B cell (primary cell): Measurements from ENCODE around the gene PLEKHG4B. TPM values are rescaled to one million over a fixed set of nuclear protein-coding genes. Genes with fewer than 3 reads are reported as not detected.

Source experiments
- ATAC-seq: fragments of 200-7000 bp; cut with Tn5 transposase; one replicate; pipeline ENCODE4 v1.10.0; 2021; ENCODE audit warnings: low read depth, mild to moderate bottlenecking, moderate number of reproducible peaks, moderate library complexity
- CTCF ChIA-PET: fragments of 350-600 bp; sonication (Branson Sonifier 250); formaldehyde crosslinking; loops from one replicate; lab custom pipeline; 2021; ENCODE audit warnings: antibody characterized with exemption, inconsistent platforms; lab: Charles Lee
- POLR2A ChIA-PET: fragments of 350-600 bp; sonication (Branson Sonifier 250); formaldehyde crosslinking; loops from one replicate; lab custom pipeline; 2021; ENCODE audit warnings: antibody characterized with exemption; lab: Charles Lee
- DNase-seq: peaks from one replicate; pipeline ENCODE4 v3.0.0; 2013
- H2AFZ ChIP-seq: 2 replicates; pipeline ENCODE4 v1.6.1; 2012; ENCODE audit warnings: mild to moderate bottlenecking, low read depth, low read length; ENCODE audit not compliant: insufficient read depth, poor library complexity, severe bottlenecking
- H3K27ac ChIP-seq, 2 donors: 1 replicate in 1 of 2; 2 replicates in 1 of 2; pipeline ENCODE4 v1.5.1; 2012 to 2013; ENCODE audit warnings: low read length in 2 of 2, mild to moderate bottlenecking in 2 of 2, moderate library complexity in 1 of 2
- H3K27me3 ChIP-seq, 4 experiments: fragments of 200-600 bp in 1 of 4; sonication (generic) in 1 of 4; replicated peaks in 1 of 4; 1 replicate in 2 of 4; 2 replicates in 2 of 4; pipeline versions ENCODE4 v1.6.1 to v1.7.0; 2013 to 2016; ENCODE audit warnings: low read length in 3 of 4, mild to moderate bottlenecking in 2 of 4, mixed read lengths in 1 of 4, moderate library complexity in 1 of 4; ENCODE audit not compliant: insufficient read depth in 4 of 4, control insufficient read depth in 3 of 4; ENCODE audit errors: control extremely low read depth in 1 of 4
- H3K36me3 ChIP-seq, 2 experiments: replicated peaks in 1 of 2; 1 replicate in 1 of 2; 2 replicates in 1 of 2; pipeline versions ENCODE4 v1.6.1 to v1.7.1; 2013; ENCODE audit warnings: low read length in 1 of 2; ENCODE audit not compliant: insufficient read depth in 2 of 2, control insufficient read depth in 1 of 2; ENCODE audit errors: control extremely low read depth in 1 of 2, extremely low read depth in 1 of 2
- H3K4me1 ChIP-seq, 2 donors: fragments of 200-600 bp in 1 of 2; sonication (generic) in 1 of 2; 1 replicate in 1 of 2; 2 replicates in 1 of 2; pipeline versions ENCODE4 v1.5.1 to v1.6.1; 2013 to 2017; ENCODE audit warnings: low read length in 2 of 2; ENCODE audit not compliant: control insufficient read depth in 2 of 2, insufficient read depth in 2 of 2
- H3K4me2 ChIP-seq: replicated peaks from 2 replicates; pipeline ENCODE3; 2012; ENCODE audit warnings: mild to moderate bottlenecking, low read depth, low read length; ENCODE audit not compliant: poor library complexity, severe bottlenecking
- H3K4me3 ChIP-seq, 5 experiments: fragments of 200-600 bp in 1 of 5; sonication (generic) in 1 of 5; 1 replicate in 3 of 5; 2 replicates in 2 of 5; pipeline versions ENCODE4 v1.5.1 to v1.7.0; 2011 to 2016; ENCODE audit warnings: low read length in 4 of 5, mild to moderate bottlenecking in 4 of 5, low read depth in 2 of 5, control low read depth in 1 of 5, moderate library complexity in 1 of 5; ENCODE audit not compliant: insufficient read depth in 1 of 5; ENCODE audit errors: control extremely low read depth in 1 of 5, extremely low read depth in 1 of 5
- H3K79me2 ChIP-seq: fragments of 200-600 bp; sonication (generic); one replicate; pipeline ENCODE4 v1.6.0; 2016; ENCODE audit warnings: low read length; ENCODE audit not compliant: control insufficient read depth, insufficient read depth
- H3K9ac ChIP-seq: fragments of 200-600 bp; sonication (generic); 2 replicates; pipeline ENCODE4 v1.6.1; 2017; ENCODE audit warnings: mild to moderate bottlenecking, low read length, moderate library complexity
- H3K9me3 ChIP-seq, 3 donors: one replicate each; pipeline versions ENCODE4 v1.6.1 to v1.7.1; 2013; ENCODE audit warnings: low read length in 2 of 3; ENCODE audit not compliant: control insufficient read depth in 2 of 3, insufficient read depth in 1 of 3; ENCODE audit errors: control extremely low read depth in 1 of 3
- H4K20me1 ChIP-seq: 2 replicates; pipeline ENCODE4 v1.6.0; 2012; ENCODE audit warnings: mild to moderate bottlenecking, low read length; ENCODE audit not compliant: insufficient read depth, control insufficient read depth, poor library complexity, severe bottlenecking
- H3K27ac Mint-ChIP-seq: one replicate; pipeline ENCODE4 v1.8.0; 2021; ENCODE audit warnings: mixed read lengths
- H3K27me3 Mint-ChIP-seq: one replicate; pipeline ENCODE4 v1.8.0; 2021; ENCODE audit warnings: mixed read lengths
- H3K4me1 Mint-ChIP-seq: one replicate; pipeline ENCODE4 v1.8.0; 2021; ENCODE audit warnings: mixed read lengths
- H3K4me3 Mint-ChIP-seq: one replicate; pipeline ENCODE4 v1.8.0; 2021; ENCODE audit warnings: mixed read lengths
- H3K9me3 Mint-ChIP-seq: one replicate; pipeline ENCODE4 v1.8.0; 2022; ENCODE audit warnings: mixed read lengths; ENCODE audit not compliant: insufficient read depth
- CTCF ChIP-seq: fragments of 200-600 bp; IDR thresholded peaks from one replicate; pipeline ENCODE4 v1.8.0; 2022; ENCODE audit warnings: antibody characterized with exemption, mild to moderate bottlenecking
- EZH2 ChIP-seq: IDR thresholded peaks from 2 replicates; pipeline ENCODE4 v1.6.1; 2012; ENCODE audit warnings: borderline replicate concordance, low read depth, mild to moderate bottlenecking, moderate library complexity, low read length; ENCODE audit not compliant: insufficient read depth, poor library complexity, severe bottlenecking
- WGBS: methylation state at CpG from one replicate; pipeline ENCODE4 v1.1.5; 2013; ENCODE audit warnings: missing lambda C conversion rate; ENCODE audit not compliant: insufficient coverage; 5-methylcytosine and 5-hydroxymethylcytosine counted together
- intact Hi-C: fragments of 100-400 bp; cut with micrococcal nuclease; formaldehyde crosslinking; loops from one replicate; pipeline ENCODE4 v1.10.0; 2022
- polyA plus RNA-seq: library from polyadenylated mRNA; depleted of rRNA; stranded (reverse); fragments of >200 nt; gene quantifications from 2 replicates; pipeline ENCODE4 v1.2.3, GENCODE V29; 2012
- total RNA-seq, 2 donors: library from RNA; stranded (reverse); fragments of 120-200 nt in 1 of 2; gene quantifications; 1 replicate in 1 of 2; 2 replicates in 1 of 2; pipeline versions ENCODE4 v1.2.3 to v1.2.4, GENCODE V29; 2013 to 2022

PLEKHG4B gene
- total and polyA plus RNA-seq, 2 donors (not counting 1 experiment from before 2014, with no cell fraction given) = not detected

- WGBS = 100% methylated on average over 4 of the region's 6 CpGs
- H4K20me1 ChIP-seq = no peaks in the 10 kb centered on the region
- DNase-seq = no peak
- ATAC-seq = no peak
- H3K9ac ChIP-seq = no peak overlapping the region
- POLR2A ChIA-PET = no interaction called here
- no peak overlapping the region for H3K4me3 Mint-ChIP-seq
- H3K9me3 Mint-ChIP-seq = peaks cover 6% of the 10 kb centered on the region
- no peaks in the 10 kb centered on the region for H3K79me2 ChIP-seq
- peaks cover 1 to 11% (median 8%) of the 10 kb centered on the region in 3 donors for H3K9me3 ChIP-seq
- H3K27ac ChIP-seq = no peak overlapping the region
- TF ChIP-seq EZH2 = no peak
- no peak for TF ChIP-seq CTCF
- no peaks in the 10 kb centered on the region for H3K4me1 Mint-ChIP-seq
- no peaks in the 10 kb centered on the region for H3K27me3 ChIP-seq
- no peak overlapping the region for H2AFZ ChIP-seq
- intact Hi-C loops = no loop called here
- CTCF ChIA-PET = no interaction called here
- peaks cover under 1% of the 10 kb centered on the region for H3K27me3 Mint-ChIP-seq
- no peaks in the 10 kb centered on the region for H3K4me1 ChIP-seq
- H3K4me2 ChIP-seq = no peak overlapping the region
- no peak overlapping the region for H3K4me3 ChIP-seq
- H3K36me3 ChIP-seq = no peaks in the 10 kb centered on the region
- H3K27ac Mint-ChIP-seq = no peak overlapping the region
Measured at GRCh38 chr5:152077-152476, 60.1 kb downstream of the PLEKHG4B start.

- TF ChIP-seq CTCF = no peak
- TF ChIP-seq EZH2 = no peak
- intact Hi-C loops = no loop called here
- Mint-ChIP-seq H3K4me3 (no peak overlapping the region), H3K27me3 (peaks cover 2% of the 10 kb centered on the region), H3K9me3 (peaks cover 3% of the 10 kb centered on the region), H3K4me1 (no peaks in the 10 kb centered on the region), H3K27ac (no peak overlapping the region)
- Histone ChIP-seq H3K4me3 (no peak overlapping the region), H3K9ac (no peak overlapping the region), H3K27me3 (no peaks in the 10 kb centered on the region), H2AFZ (no peak overlapping the region), H3K4me2 (no peak overlapping the region), H4K20me1 (no peaks in the 10 kb centered on the region), H3K36me3 (no peaks in the 10 kb centered on the region), H3K79me2 (no peaks in the 10 kb centered on the region), H3K27ac (no peak overlapping the region), H3K9me3 (peaks cover 0 to 4% (median 0%) of the 10 kb centered on the region in 3 donors), H3K4me1 (no peaks in the 10 kb centered on the region)
- DNase-seq = no peak
- WGBS = 89% methylated on average over 6 of the region's 8 CpGs
- CTCF ChIA-PET = no interaction called here
- POLR2A ChIA-PET = no interaction called here
- no peak for ATAC-seq
Measured at GRCh38 chr5:153256-153655, 61.3 kb downstream of the PLEKHG4B start.
